ENCODE data around the gene DPYSL3.
"Not testable (repeated sequence)": the region's sequence is repeated elsewhere in the genome, so short reads cannot be mapped to it uniquely, and the experiment has no call there.

Gene DPYSL3

GRCh38 chr5:147509710-147510651 is at the start of gene DPYSL3:
Gene DPYSL3 (minus strand): TSS chr5:147510068. CDS start chr5:147509858, 210 bp downstream.
- no peak for DNase-seq

GRCh38 chr5:147558826-147559225 is 49.0 kb upstream of the DPYSL3 start:
- DNase-seq = peak; percentile 21

- no peak for DNase-seq
Observed at GRCh38 chr5:147557876-147558745, 48.2 kb upstream of the DPYSL3 start.

- DNase-seq = no peak
Observed at GRCh38 chr5:147555176-147555575, 45.3 kb upstream of the DPYSL3 start.

- DNase-seq = no peak
Observed at GRCh38 chr5:147554261-147554817, 44.5 kb upstream of the DPYSL3 start.

- not testable (repeated sequence) for DNase-seq
Observed at GRCh38 chr5:147553817-147554216, 43.9 kb upstream of the DPYSL3 start.

GRCh38 chr5:147552897-147553296 is 43.0 kb upstream of the DPYSL3 start:
- no peak for DNase-seq

GRCh38 chr5:147551677-147552076 is 41.8 kb upstream of the DPYSL3 start:
- no peak for DNase-seq

GRCh38 chr5:147547730-147548129 is 37.9 kb upstream of the DPYSL3 start:
- DNase-seq = no peak

- DNase-seq = no peak
Observed at GRCh38 chr5:147544556-147544955, 34.7 kb upstream of the DPYSL3 start.

GRCh38 chr5:147539053-147539452 is 29.2 kb upstream of the DPYSL3 start:
- DNase-seq = no peak

GRCh38 chr5:147538236-147538635 is 28.4 kb upstream of the DPYSL3 start:
- DNase-seq = no peak

- no peak for DNase-seq
Observed at GRCh38 chr5:147534172-147534951, 24.5 kb upstream of the DPYSL3 start.

- DNase-seq = no peak
Observed at GRCh38 chr5:147532156-147532555, 22.3 kb upstream of the DPYSL3 start.

GRCh38 chr5:147530530-147531389 is 20.9 kb upstream of the DPYSL3 start:
- DNase-seq = no peak

GRCh38 chr5:147523069-147523468 is 13.2 kb upstream of the DPYSL3 start:
- DNase-seq = no peak

GRCh38 chr5:147522435-147522834 is 12.6 kb upstream of the DPYSL3 start:
- DNase-seq = no peak

- DNase-seq = no peak
Observed at GRCh38 chr5:147520450-147520849, 10.6 kb upstream of the DPYSL3 start.

- DNase-seq = no peak
Observed at GRCh38 chr5:147519380-147519779, 9.5 kb upstream of the DPYSL3 start.

- DNase-seq = no peak
Observed at GRCh38 chr5:147517383-147517782, 7.5 kb upstream of the DPYSL3 start.

- peak; percentile 73 for DNase-seq
Observed at GRCh38 chr5:147515269-147515668, 5.4 kb upstream of the DPYSL3 start.
